BJ (cell line): ENCODE data around the gene IAH1. TPM values are rescaled to one million over a fixed set of nuclear protein-coding genes. Genes with fewer than 3 reads are reported as not detected.

ENCODE experiments used
- CTCF ChIA-PET: fragments of 350-600 bp; formaldehyde crosslinking; extraction: SDS; loops from one replicate; lab custom pipeline; 2021; ENCODE audit warnings: antibody characterized with exemption, inconsistent platforms; lab: Yijun Ruan, JAX
- POLR2A ChIA-PET: fragments of 300-600 bp; sonication (Branson Sonifier 250); formaldehyde crosslinking; extraction: SDS; loops from one replicate; lab custom pipeline; 2021; ENCODE audit warnings: antibody characterized with exemption; lab: Charles Lee
- DNase-seq: peaks from one replicate; pipeline ENCODE4 v3.0.0-alpha.2; 2011; ENCODE audit warnings: low read depth
- H3K27me3 ChIP-seq: 2 replicates; pipeline ENCODE4 v1.6.0; 2011; ENCODE audit warnings: low read length; ENCODE audit not compliant: control insufficient read depth, insufficient read depth
- H3K36me3 ChIP-seq: 2 replicates; pipeline ENCODE4 v1.5.1; 2011; ENCODE audit warnings: low read length; ENCODE audit not compliant: control insufficient read depth, insufficient read depth
- H3K4me3 ChIP-seq: 2 replicates; pipeline ENCODE4 v1.5.1; 2011; ENCODE audit warnings: low read depth, mild to moderate bottlenecking, control low read depth, low read length
- CTCF ChIP-seq: IDR thresholded peaks from 2 replicates; pipeline ENCODE4 v1.5.1; 2011; ENCODE audit warnings: low read depth, mild to moderate bottlenecking, control low read depth, inconsistent platforms, low read length, moderate library complexity; ENCODE audit not compliant: insufficient read depth
- polyA plus RNA-seq: library from polyadenylated mRNA; depleted of rRNA; stranded (reverse); fragments of >200 nt; gene quantifications from 2 replicates; pipeline ENCODE4 v1.2.3, GENCODE V29; 2011

IAH1 gene
- polyA plus RNA-seq, 1 experiment, result 92.2 TPM

GRCh38 chr2:9472511-9472910 is 1.8 kb upstream of the IAH1 start:
- no peak for DNase-seq
- TF ChIP-seq CTCF, result no peak
- H3K4me3 ChIP-seq, result no peak overlapping the region
- POLR2A ChIA-PET, result no interaction called here
- CTCF ChIA-PET, result no interaction called here
- peaks cover 9% of the 10 kb centered on the region for H3K36me3 ChIP-seq
- no peaks in the 10 kb centered on the region for H3K27me3 ChIP-seq

- Histone ChIP-seq H3K36me3 (peaks cover 7% of the 10 kb centered on the region), H3K27me3 (no peaks in the 10 kb centered on the region), H3K4me3 (peak overlapping the region; percentile 67)
- CTCF ChIA-PET, result no interaction called here
- POLR2A ChIA-PET, result no interaction called here
- no peak for DNase-seq
- TF ChIP-seq CTCF, result 0 out of 2 replicates have a peak, but pooled peaks have one; percentile 17
Measured at GRCh38 chr2:9473308-9473984, 905 bp upstream of the IAH1 start.

GRCh38 chr2:9473985-9474360 is 378 bp upstream of the IAH1 start:
- Histone ChIP-seq H3K27me3 (no peaks in the 10 kb centered on the region), H3K4me3 (peak overlapping the region; percentile 67), H3K36me3 (peaks cover 7% of the 10 kb centered on the region)
- ChIA-PET POLR2A (no interaction called here), CTCF (no interaction called here)
- DNase-seq, result no peak
- no peak for TF ChIP-seq CTCF

- TF ChIP-seq CTCF, result no peak
- no peak for DNase-seq
- CTCF ChIA-PET, result no interaction called here
- peaks cover 15% of the 10 kb centered on the region for H3K36me3 ChIP-seq
- POLR2A ChIA-PET, result no interaction called here
- no peaks in the 10 kb centered on the region for H3K27me3 ChIP-seq
- H3K4me3 ChIP-seq, result no peak overlapping the region
Measured at GRCh38 chr2:9477914-9478313, 3.6 kb downstream of the IAH1 start.

- H3K4me3 ChIP-seq, result no peak overlapping the region
- CTCF ChIA-PET, result no interaction called here
Measured at GRCh38 chr2:9478526-9478925, 4.2 kb downstream of the IAH1 start.

More at GRCh38 chr2:9478526-9478925, 4.2 kb downstream of the IAH1 start:
- H3K36me3 ChIP-seq, result peaks cover 16% of the 10 kb centered on the region
- DNase-seq, result no peak
- no peaks in the 10 kb centered on the region for H3K27me3 ChIP-seq
- POLR2A ChIA-PET, result no interaction called here
- no peak for TF ChIP-seq CTCF
